Stimulated activated CD8-positive, alpha-beta memory T cell treated with anti-CD3 and anti-CD28 coated beads, Interleukin-15, amount 100 ng/mL, for 24 hours (primary cell): Measurements from ENCODE around the gene KRT16.
"Not testable (repeated sequence)": the region's sequence is repeated elsewhere in the genome, so short reads cannot be mapped to it uniquely, and the experiment has no call there.

ENCODE experiments used
- DNase-seq: peaks from one replicate; pipeline ENCODE4 v3.0.0-alpha.2; 2020; ENCODE audit warnings: low read depth

Gene KRT16

GRCh38 chr17:41614767-41615166, 2.2 kb upstream of the KRT16 start:
- not testable (repeated sequence) for DNase-seq

- DNase-seq = no peak
Measured at GRCh38 chr17:41614098-41614497, 1.5 kb upstream of the KRT16 start.

- no peak for DNase-seq
Measured at GRCh38 chr17:41613277-41614082, 913 bp upstream of the KRT16 start.

- no peak for DNase-seq
Measured at GRCh38 chr17:41610965-41611640, 1.5 kb downstream of the KRT16 start.

- DNase-seq = not testable (repeated sequence)
Measured at GRCh38 chr17:41610061-41610517, 2.5 kb downstream of the KRT16 start.

GRCh38 chr17:41606930-41607329, 5.6 kb downstream of the KRT16 start:
- not testable (repeated sequence) for DNase-seq

- no peak for DNase-seq
Measured at GRCh38 chr17:41602524-41602923, 10.0 kb downstream of the KRT16 start.

GRCh38 chr17:41600318-41600717, 12.2 kb downstream of the KRT16 start:
- no peak for DNase-seq

- no peak for DNase-seq
Measured at GRCh38 chr17:41599680-41600079, 12.9 kb downstream of the KRT16 start.

- no peak for DNase-seq
Measured at GRCh38 chr17:41595585-41595984, 17.0 kb downstream of the KRT16 start.

GRCh38 chr17:41594363-41594915, 18.1 kb downstream of the KRT16 start:
- DNase-seq = no peak

- no peak for DNase-seq
Measured at GRCh38 chr17:41593306-41593981, 19.1 kb downstream of the KRT16 start.

GRCh38 chr17:41592601-41593305, 19.8 kb downstream of the KRT16 start:
- DNase-seq = no peak

- no peak for DNase-seq
Measured at GRCh38 chr17:41589301-41589700, 23.3 kb downstream of the KRT16 start.

- no peak for DNase-seq
Measured at GRCh38 chr17:41588126-41588810, 24.3 kb downstream of the KRT16 start.

- no peak for DNase-seq
Measured at GRCh38 chr17:41586863-41587495, 25.6 kb downstream of the KRT16 start, which contains the start of gene KRT14. KRT14 (minus strand) TSS chr17:41586895; CDS start chr17:41586834, 61 bp downstream.

- DNase-seq = no peak
Measured at GRCh38 chr17:41585301-41586056, 27.1 kb downstream of the KRT16 start.

- not testable (repeated sequence) for DNase-seq
Measured at GRCh38 chr17:41584331-41584927, 28.1 kb downstream of the KRT16 start.
